Measurements from ENCODE around the gene KLHDC7A. TPM values are rescaled to one million over a fixed set of nuclear protein-coding genes. Genes with fewer than 3 reads are reported as not detected.

KLHDC7A gene
- total RNA-seq, 2 donors from 2014 or later, result not detected

DNA sequence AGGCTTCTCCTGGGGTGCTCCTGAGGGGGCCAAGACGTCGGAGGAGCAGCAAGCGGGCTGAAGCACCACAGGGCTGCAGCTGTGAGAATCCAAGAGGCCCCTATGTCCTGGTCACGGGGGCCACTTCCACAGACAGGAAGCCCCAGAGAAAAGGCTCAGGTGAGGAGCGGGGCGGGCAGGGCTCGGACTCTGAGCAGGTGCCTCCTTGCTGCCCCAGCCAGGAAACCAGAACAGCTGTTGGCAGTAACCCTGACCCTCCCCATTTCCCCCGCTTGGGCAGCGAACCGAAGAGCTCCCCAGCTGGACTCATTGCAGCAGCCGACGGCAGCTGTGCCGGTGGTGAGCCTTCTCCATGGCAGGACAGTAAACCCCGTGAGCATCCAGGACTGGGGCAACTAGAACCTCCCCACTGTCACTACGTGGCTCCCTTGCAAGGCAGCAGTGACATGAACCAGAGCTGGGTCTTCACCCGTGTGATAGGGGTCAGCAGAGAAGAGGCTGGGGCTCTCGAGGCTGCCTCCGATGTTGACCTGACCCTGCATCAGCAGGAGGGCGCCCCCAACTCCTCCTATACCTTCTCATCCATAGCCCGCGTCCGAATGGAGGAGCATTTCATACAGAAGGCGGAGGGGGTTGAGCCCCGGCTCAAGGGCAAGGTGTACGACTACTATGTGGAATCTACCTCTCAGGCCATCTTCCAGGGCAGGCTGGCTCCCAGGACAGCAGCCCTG, 625 bp downstream of the KLHDC7A start:
- Mint-ChIP-seq H3K27me3 (peaks cover 51% of the 10 kb centered on the region), H3K4me1 (peaks cover 9% of the 10 kb centered on the region), H3K27ac (no peak overlapping the region), H3K4me3 (no peak overlapping the region), H3K36me3 (ENCODE audit: low read depth) (no peaks in the 10 kb centered on the region)
- DNase-seq (no peak), ATAC-seq (no peak)
- H3K9me3 ChIP-seq (ENCODE audit: control insufficient read depth, low read length, poor library complexity, severe bottlenecking), result no peaks in the 10 kb centered on the region

DNA sequence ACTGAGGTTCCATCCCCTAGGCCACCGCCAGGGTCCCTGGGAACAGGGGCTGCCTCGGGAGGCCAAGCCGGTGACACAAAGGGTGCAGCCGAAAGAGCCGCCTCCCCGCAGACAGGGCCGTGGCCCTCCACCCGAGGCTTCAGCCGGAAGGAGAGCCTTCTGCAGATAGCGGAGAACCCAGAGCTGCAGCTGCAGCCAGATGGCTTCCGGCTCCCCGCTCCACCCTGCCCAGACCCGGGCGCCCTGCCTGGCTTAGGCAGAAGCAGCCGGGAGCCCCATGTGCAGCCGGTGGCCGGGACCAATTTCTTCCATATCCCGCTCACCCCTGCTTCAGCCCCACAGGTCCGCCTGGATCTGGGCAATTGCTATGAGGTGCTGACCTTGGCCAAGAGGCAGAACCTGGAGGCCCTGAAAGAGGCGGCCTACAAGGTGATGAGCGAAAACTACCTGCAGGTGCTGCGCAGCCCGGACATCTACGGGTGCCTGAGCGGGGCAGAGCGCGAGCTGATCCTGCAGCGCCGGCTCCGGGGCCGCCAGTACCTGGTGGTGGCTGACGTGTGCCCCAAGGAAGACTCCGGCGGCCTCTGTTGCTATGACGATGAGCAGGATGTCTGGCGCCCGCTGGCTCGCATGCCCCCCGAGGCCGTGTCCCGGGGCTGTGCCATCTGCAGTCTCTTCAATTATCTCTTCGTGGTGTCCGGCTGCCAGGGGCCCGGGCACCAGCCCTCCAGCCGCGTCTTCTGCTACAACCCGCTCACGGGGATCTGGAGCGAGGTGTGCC, 1.4 kb downstream of the KLHDC7A start:
- no peak overlapping the region for H3K4me3 Mint-ChIP-seq

DNA sequence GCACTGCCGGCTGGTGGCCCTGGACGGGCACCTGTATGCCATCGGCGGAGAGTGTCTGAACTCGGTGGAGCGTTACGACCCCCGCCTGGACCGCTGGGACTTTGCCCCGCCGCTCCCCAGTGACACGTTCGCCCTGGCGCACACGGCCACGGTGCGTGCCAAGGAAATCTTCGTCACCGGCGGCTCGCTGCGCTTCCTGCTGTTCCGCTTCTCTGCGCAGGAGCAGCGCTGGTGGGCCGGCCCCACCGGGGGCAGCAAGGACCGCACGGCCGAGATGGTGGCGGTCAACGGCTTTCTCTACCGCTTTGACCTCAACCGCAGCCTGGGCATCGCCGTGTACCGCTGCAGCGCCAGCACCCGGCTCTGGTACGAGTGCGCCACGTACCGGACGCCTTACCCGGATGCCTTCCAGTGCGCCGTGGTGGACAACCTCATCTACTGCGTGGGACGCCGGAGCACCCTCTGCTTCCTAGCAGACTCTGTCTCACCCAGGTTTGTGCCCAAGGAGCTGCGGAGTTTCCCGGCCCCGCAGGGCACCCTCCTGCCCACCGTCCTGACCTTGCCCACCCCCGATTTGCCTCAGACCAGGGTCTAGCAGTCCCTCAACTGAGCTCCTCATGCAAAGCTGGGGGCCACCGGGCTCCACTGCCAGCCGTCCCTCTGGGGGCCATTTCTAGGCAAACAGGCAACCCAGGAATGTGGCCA, 2.1 kb downstream of the KLHDC7A start:
- no peak overlapping the region for H3K4me3 Mint-ChIP-seq
- ATAC-seq (no peak), DNase-seq (no peak)
- H3K27ac Mint-ChIP-seq, result no peak overlapping the region
- peaks cover 53% of the 10 kb centered on the region for H3K27me3 Mint-ChIP-seq
- no peaks in the 10 kb centered on the region for H3K9me3 ChIP-seq (ENCODE audit: control insufficient read depth, low read length, poor library complexity, severe bottlenecking)
- H3K36me3 Mint-ChIP-seq (ENCODE audit: low read depth), result no peaks in the 10 kb centered on the region
- peaks cover 9% of the 10 kb centered on the region for H3K4me1 Mint-ChIP-seq

More for the DNA sequence above, 1.4 kb downstream of the KLHDC7A start:
- ATAC-seq (no peak), DNase-seq (no peak)
- H3K27ac Mint-ChIP-seq, result no peak overlapping the region
- no peaks in the 10 kb centered on the region for H3K9me3 ChIP-seq (ENCODE audit: control insufficient read depth, low read length, poor library complexity, severe bottlenecking)
- peaks cover 48% of the 10 kb centered on the region for H3K27me3 Mint-ChIP-seq
- H3K4me1 Mint-ChIP-seq, result peaks cover 9% of the 10 kb centered on the region
- H3K36me3 Mint-ChIP-seq (ENCODE audit: low read depth), result no peaks in the 10 kb centered on the region

DNA sequence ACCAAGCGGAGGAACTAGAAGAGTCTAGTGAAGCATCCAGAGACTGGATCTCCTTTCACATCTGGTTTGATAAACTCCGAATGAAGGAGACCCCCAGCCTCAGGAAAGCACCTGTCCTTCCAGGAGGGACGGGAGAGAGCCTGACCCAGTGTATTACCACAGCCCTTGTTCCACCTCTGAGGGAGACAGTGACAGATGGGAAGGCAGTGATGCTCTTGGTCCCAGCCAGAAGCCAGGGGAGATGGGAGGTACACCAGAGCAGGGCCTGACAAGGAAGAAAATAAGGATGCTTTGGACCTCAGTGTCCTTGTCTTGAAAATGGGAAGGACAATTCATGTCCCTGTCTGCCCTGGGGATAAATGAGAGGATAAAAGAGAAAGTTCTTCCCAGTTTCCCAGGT, 3.5 kb downstream of the KLHDC7A start:
- H3K4me3 Mint-ChIP-seq, result no peak overlapping the region
- H3K9me3 ChIP-seq (ENCODE audit: control insufficient read depth, low read length, poor library complexity, severe bottlenecking), result no peaks in the 10 kb centered on the region
- peaks cover 58% of the 10 kb centered on the region for H3K27me3 Mint-ChIP-seq
- DNase-seq (no peak), ATAC-seq (no peak)
- no peaks in the 10 kb centered on the region for H3K36me3 Mint-ChIP-seq (ENCODE audit: low read depth)
- peaks cover 4% of the 10 kb centered on the region for H3K4me1 Mint-ChIP-seq
- no peak overlapping the region for H3K27ac Mint-ChIP-seq

GRCh38 chr1:18484721-18485120, 4.0 kb downstream of the KLHDC7A start:
- no peaks in the 10 kb centered on the region for H3K9me3 ChIP-seq (ENCODE audit: control insufficient read depth, low read length, poor library complexity, severe bottlenecking)
- ATAC-seq (no peak), DNase-seq (no peak)
- Mint-ChIP-seq H3K27me3 (peaks cover 54% of the 10 kb centered on the region), H3K27ac (no peak overlapping the region), H3K36me3 (ENCODE audit: low read depth) (no peaks in the 10 kb centered on the region), H3K4me1 (peaks cover 3% of the 10 kb centered on the region), H3K4me3 (no peak overlapping the region)

DNA sequence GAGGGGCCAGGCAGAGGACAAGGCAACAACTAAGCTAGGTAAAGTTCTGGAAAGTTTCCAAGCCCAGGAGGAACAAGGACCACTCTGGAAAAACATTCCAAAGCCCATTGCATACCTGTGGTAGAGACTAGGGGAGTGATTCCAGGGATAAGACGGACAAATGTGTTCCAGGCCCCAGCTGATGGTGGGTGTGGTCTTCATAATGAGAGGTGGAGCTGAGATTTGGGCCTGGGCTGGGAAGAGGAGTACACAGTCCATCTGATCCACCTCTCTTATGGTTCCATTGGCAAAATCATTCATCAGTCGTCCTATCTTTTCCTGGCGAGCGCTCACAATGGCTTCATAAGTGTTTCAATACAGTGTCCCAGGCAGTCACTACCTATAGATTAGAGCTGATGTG, 4.5 kb downstream of the KLHDC7A start:
- DNase-seq (no peak), ATAC-seq (no peak)
- no peaks in the 10 kb centered on the region for H3K9me3 ChIP-seq (ENCODE audit: control insufficient read depth, low read length, poor library complexity, severe bottlenecking)
- Mint-ChIP-seq H3K27ac (no peak overlapping the region), H3K36me3 (ENCODE audit: low read depth) (no peaks in the 10 kb centered on the region), H3K4me1 (peaks cover 2% of the 10 kb centered on the region), H3K4me3 (no peak overlapping the region), H3K27me3 (peaks cover 49% of the 10 kb centered on the region)

DNA sequence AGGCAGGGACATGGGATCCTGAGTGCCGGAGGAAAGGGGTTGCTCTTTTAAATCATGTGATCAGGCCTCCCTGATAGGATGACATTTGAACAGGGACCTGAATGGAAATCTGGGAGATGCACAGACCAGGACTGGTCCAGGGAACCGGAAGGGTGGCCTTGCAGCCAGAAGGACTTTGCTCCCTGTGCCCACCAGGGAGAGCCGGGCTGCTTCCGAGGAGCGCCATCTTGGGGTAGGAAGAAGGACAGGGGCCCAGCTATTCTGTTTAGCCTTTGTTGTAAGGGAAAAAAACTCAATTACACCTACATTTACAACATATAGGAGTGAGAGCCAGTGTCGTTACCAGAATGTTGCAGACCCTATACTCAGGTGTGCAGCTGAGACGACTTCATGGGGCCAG, 5.5 kb downstream of the KLHDC7A start:
- H3K27ac Mint-ChIP-seq, result no peak overlapping the region
- H3K4me1 Mint-ChIP-seq, result peaks cover 2% of the 10 kb centered on the region
- ATAC-seq, result no peak
- DNase-seq, result no peak
- H3K36me3 Mint-ChIP-seq (ENCODE audit: low read depth), result no peaks in the 10 kb centered on the region
- no peaks in the 10 kb centered on the region for H3K9me3 ChIP-seq (ENCODE audit: control insufficient read depth, low read length, poor library complexity, severe bottlenecking)
- peaks cover 55% of the 10 kb centered on the region for H3K27me3 Mint-ChIP-seq
- H3K4me3 Mint-ChIP-seq, result no peak overlapping the region

DNA sequence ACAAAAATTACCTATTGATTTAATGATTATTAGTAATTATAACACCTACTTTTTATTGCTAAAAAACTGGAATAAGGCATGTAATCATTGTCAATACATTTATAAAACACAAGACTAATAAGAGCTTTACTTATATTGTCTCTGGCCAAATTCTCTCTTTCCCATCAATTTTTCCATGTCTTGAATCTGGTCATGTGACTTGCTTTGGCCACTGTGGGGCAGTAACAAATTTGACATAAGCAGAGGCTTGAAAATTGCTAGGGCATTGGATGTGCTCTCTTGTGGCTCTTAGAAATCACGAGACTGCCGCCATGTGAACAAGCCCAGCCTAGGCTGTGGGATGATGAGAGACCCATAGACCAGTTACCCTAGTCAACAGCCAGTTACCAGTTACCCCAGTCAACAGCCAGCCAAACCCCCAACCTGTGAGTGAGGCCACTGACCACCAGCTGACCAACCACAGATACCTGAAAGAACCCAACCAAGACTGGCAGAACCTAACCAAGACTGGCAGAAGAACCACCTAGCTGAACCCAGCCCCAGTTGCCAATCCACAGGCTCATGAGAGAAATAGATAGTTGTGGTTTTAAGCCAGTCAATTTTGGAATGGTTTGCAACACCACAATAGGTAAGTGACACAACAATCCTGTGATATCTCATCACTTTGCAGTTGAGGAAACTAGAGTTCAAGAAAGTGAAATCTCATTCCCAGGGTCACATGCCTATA, 8.8 kb downstream of the KLHDC7A start:
- H3K27me3 Mint-ChIP-seq, result peaks cover 53% of the 10 kb centered on the region
- H3K27ac Mint-ChIP-seq, result no peak overlapping the region
- ATAC-seq (no peak), DNase-seq (no peak)
- no peaks in the 10 kb centered on the region for H3K9me3 ChIP-seq (ENCODE audit: control insufficient read depth, low read length, poor library complexity, severe bottlenecking)
- H3K4me3 Mint-ChIP-seq, result no peak overlapping the region
- no peaks in the 10 kb centered on the region for H3K36me3 Mint-ChIP-seq (ENCODE audit: low read depth)
- peaks cover 2% of the 10 kb centered on the region for H3K4me1 Mint-ChIP-seq

DNA sequence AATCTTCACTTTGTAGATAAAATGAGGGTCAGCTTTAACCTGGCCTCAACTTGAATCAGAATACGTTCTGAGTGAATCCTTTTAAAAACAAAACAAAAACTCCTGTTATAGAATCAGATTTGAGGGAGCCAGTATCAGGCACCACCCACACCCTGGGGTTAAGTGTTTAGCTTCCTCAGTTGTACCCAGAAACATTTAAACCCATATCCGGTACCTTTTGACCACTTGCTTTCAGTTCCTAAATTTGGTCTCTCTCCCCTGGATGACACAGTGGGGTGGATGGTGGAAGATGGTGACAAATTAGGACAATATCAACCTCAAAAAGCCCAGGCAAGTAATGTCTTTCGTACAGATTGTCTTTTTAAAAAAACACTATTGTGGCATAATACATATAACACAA, 10.4 kb downstream of the KLHDC7A start:
- Mint-ChIP-seq H3K4me3 (no peak overlapping the region), H3K27me3 (peaks cover 42% of the 10 kb centered on the region), H3K36me3 (ENCODE audit: low read depth) (no peaks in the 10 kb centered on the region), H3K4me1 (no peaks in the 10 kb centered on the region), H3K27ac (no peak overlapping the region)
- DNase-seq (no peak), ATAC-seq (no peak)
- H3K9me3 ChIP-seq (ENCODE audit: control insufficient read depth, low read length, poor library complexity, severe bottlenecking), result no peaks in the 10 kb centered on the region

- H3K27me3 Mint-ChIP-seq, result peaks cover 42% of the 10 kb centered on the region
- H3K4me1 Mint-ChIP-seq, result no peaks in the 10 kb centered on the region
- DNase-seq, result no peak
These were observed 13.6 kb downstream of the KLHDC7A start for GRCh38 chr1:18494304-18494703.

DNA sequence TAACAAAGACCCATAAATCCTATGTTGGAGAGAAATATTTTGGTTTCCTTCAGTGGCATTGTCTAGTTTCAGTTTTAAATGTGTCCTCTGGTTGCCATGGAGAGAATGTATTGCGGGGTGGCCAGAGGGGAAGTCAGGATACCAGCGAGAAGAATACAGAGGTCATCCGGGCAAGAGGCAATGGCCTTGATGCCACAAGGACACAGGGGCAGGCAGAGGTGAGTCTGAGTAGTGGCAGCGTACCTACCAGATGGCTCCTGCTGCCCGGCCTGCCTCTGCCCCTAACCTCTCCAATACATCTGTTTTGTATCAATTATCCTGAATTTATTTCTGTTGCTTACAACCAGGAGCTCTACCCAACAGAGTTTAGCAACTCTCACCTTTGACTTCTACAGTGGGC, 14.9 kb downstream of the KLHDC7A start:
- no peak overlapping the region for H3K27ac Mint-ChIP-seq
- no peaks in the 10 kb centered on the region for H3K9me3 ChIP-seq (ENCODE audit: control insufficient read depth, low read length, poor library complexity, severe bottlenecking)
- DNase-seq (no peak), ATAC-seq (no peak)
- no peaks in the 10 kb centered on the region for H3K4me1 Mint-ChIP-seq
- H3K27me3 Mint-ChIP-seq, result peaks cover 52% of the 10 kb centered on the region
- no peaks in the 10 kb centered on the region for H3K36me3 Mint-ChIP-seq (ENCODE audit: low read depth)
- no peak overlapping the region for H3K4me3 Mint-ChIP-seq

More at GRCh38 chr1:18494304-18494703, 13.6 kb downstream of the KLHDC7A start:
- no peaks in the 10 kb centered on the region for H3K36me3 Mint-ChIP-seq (ENCODE audit: low read depth)
- H3K9me3 ChIP-seq (ENCODE audit: control insufficient read depth, low read length, poor library complexity, severe bottlenecking), result no peaks in the 10 kb centered on the region
- no peak for ATAC-seq
- no peak overlapping the region for H3K4me3 Mint-ChIP-seq
- H3K27ac Mint-ChIP-seq, result no peak overlapping the region

DNA sequence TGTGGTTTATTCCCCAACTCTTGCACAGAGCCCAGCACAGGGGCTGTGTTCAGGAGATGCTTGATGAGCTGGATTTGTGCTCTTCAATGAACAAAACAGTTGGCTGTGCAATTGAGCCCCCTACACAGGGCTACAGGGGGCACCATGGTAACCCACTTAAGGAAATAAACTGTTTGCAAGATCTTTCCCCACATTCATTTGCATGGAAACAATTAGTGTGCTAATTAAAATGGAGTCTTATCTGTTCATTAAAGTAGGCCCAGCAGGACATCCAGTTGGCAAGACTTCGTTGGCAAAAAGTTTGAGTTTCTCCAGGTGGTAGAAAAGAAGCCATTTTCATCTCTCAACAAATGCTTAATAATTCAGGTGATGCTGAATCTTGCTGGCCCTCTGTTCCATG, 15.3 kb downstream of the KLHDC7A start:
- Mint-ChIP-seq H3K27ac (no peak overlapping the region), H3K27me3 (peaks cover 48% of the 10 kb centered on the region), H3K4me1 (no peaks in the 10 kb centered on the region), H3K36me3 (ENCODE audit: low read depth) (no peaks in the 10 kb centered on the region), H3K4me3 (no peak overlapping the region)
- ATAC-seq (no peak), DNase-seq (no peak)
- H3K9me3 ChIP-seq (ENCODE audit: control insufficient read depth, low read length, poor library complexity, severe bottlenecking), result no peaks in the 10 kb centered on the region
